MCF 10A (cell line): ENCODE data around the gene ECI1. TPM values are rescaled to one million over a fixed set of nuclear protein-coding genes. Genes with fewer than 3 reads are reported as not detected.

Source experiments
- BruUV-seq: library from RNA; stranded (reverse); fragments of 400-500 nt; replicated peaks from 2 replicates; lab custom pipeline; 2021; lab: Mats Ljungman, UMichigan
- CTCF ChIA-PET: fragments of 300-600 bp; sonication (Branson Sonifier 250); formaldehyde crosslinking; extraction: SDS; loops from one replicate; lab custom pipeline; 2021; ENCODE audit warnings: antibody characterized with exemption, inconsistent platforms; lab: Yijun Ruan, JAX
- POLR2A ChIA-PET: fragments of 300-600, 350-650 bp; sonication (Branson Sonifier 250); formaldehyde crosslinking; extraction: SDS; loops from one replicate; lab custom pipeline; 2020; ENCODE audit warnings: antibody characterized with exemption, inconsistent platforms; lab: Yijun Ruan, JAX
- DNase-seq: peaks from one replicate; pipeline ENCODE4 v3.0.0-alpha.2; 2018; ENCODE audit not compliant: unreplicated experiment
- H3K27ac Mint-ChIP-seq: one replicate; pipeline ENCODE4 v1.8.0; 2022; ENCODE audit warnings: mild to moderate bottlenecking, low read depth, mixed read lengths; ENCODE audit not compliant: unreplicated experiment
- H3K27me3 Mint-ChIP-seq: one replicate; pipeline ENCODE4 v1.8.0; 2022; ENCODE audit warnings: mixed read lengths; ENCODE audit not compliant: insufficient read depth, unreplicated experiment
- H3K36me3 Mint-ChIP-seq: one replicate; pipeline ENCODE4 v1.8.0; 2022; ENCODE audit warnings: mild to moderate bottlenecking, moderate library complexity, mixed read lengths; ENCODE audit not compliant: insufficient read depth, unreplicated experiment
- H3K4me1 Mint-ChIP-seq: one replicate; pipeline ENCODE4 v1.8.0; 2022; ENCODE audit warnings: mixed read lengths; ENCODE audit not compliant: insufficient read depth, unreplicated experiment
- H3K4me3 Mint-ChIP-seq: one replicate; pipeline ENCODE4 v1.8.0; 2022; ENCODE audit warnings: mild to moderate bottlenecking, moderate library complexity, mixed read lengths; ENCODE audit not compliant: unreplicated experiment
- H3K9me3 Mint-ChIP-seq: one replicate; pipeline ENCODE4 v1.8.0; 2022; ENCODE audit warnings: mixed read lengths; ENCODE audit not compliant: unreplicated experiment
- CTCF ChIP-seq: fragments of 200-600 bp; IDR thresholded peaks from one replicate; pipeline ENCODE4 v1.8.0; 2022; ENCODE audit warnings: antibody characterized with exemption, mild to moderate bottlenecking; ENCODE audit not compliant: unreplicated experiment
- intact Hi-C: fragments of 100-400 bp; cut with micrococcal nuclease; formaldehyde crosslinking; loops from 2 replicates; pipeline ENCODE4 v1.14.1; 2022
- total RNA-seq: library from RNA; stranded (reverse); gene quantifications from 2 replicates; pipeline ENCODE4 v1.2.3, GENCODE V29; 2022

Gene ECI1
- total RNA-seq, 1 experiment from 2014 or later, result 115 TPM

DNA sequence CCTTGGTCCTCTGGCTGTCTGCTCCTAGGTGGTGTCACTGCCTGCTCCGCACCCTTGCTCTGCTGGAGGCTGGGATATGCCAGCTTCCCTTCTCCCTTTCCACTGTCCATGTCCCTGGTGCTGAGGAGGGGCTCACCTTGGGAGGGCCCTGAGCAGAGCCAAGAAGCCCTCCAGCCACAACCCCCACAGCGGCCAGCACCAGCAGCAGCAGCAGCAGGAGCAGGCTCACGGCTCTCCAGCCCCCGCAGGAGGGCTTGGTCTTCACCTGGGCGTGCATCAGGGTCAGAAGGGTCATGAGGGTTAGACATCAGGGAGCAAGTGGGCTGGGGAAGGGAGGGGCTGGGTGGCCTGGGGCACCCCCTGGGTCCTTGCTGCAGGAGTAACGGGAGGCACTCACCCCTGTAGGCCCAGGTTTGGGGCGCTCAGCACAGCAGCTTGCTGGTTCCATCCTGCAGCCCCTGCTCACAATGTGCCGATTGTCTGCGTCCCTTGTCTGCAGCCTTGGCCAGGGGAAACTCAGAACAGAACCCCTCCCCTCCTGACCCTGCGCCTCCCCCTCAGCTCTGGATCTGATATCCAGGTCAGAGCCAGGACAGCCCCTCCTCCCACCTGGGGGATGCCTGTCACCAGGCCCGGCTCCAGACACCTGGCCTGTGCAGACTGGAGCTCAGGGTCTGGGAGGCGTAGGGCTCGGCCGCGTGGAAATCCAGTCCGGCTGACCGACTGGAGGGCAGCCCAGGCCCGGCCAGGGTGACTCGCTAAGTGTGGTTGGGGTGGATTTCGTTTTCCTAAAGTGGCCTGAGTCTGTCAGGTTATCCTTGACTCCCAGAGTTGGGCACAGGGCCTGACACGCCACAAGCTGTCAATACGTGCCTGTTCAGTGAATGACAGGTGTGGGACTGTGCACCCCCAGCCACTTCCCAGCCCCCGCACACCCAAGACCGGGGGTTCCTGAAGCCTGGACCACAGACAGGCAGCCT, 40.7 kb downstream of the ECI1 start, which contains the start of gene BRICD5:
Gene BRICD5 (minus strand): TSS at position 478 of the 980 bp plus-strand sequence. CDS start 30 bp downstream, at position 448.
- H3K27me3 Mint-ChIP-seq, result no peaks in the 10 kb centered on the region
- no TSS peak for BruUV-seq
- peak within 1 kb of the TSS; percentile 33 for H3K27ac Mint-ChIP-seq
- H3K4me1 Mint-ChIP-seq, result peaks cover 27% of the 10 kb centered on the region
- no peaks in the 10 kb centered on the region for H3K9me3 Mint-ChIP-seq
- no peak for TF ChIP-seq CTCF
- intact Hi-C loops, result loop anchor here (5.0 kb wide), 1 partner anchor 58 kb away; no protein-coding TSS in a partner anchor
- no peak for DNase-seq
- POLR2A ChIA-PET, result interaction anchor here (0.8 to 1.7 kb wide), 2 partner anchors 41 to 56 kb away, joined by 5 to 6 read pairs; partner anchors contain the start of genes ECI1 and TRAF7
- peaks cover 44% of the 10 kb centered on the region for H3K36me3 Mint-ChIP-seq
- CTCF ChIA-PET, result interaction anchor here (0.7 to 1.4 kb wide), 2 partner anchors 49 to 948 kb away, joined by 3 to 6 read pairs; no protein-coding TSS in a partner anchor
- no peak within 1 kb of the TSS for H3K4me3 Mint-ChIP-seq

DNA sequence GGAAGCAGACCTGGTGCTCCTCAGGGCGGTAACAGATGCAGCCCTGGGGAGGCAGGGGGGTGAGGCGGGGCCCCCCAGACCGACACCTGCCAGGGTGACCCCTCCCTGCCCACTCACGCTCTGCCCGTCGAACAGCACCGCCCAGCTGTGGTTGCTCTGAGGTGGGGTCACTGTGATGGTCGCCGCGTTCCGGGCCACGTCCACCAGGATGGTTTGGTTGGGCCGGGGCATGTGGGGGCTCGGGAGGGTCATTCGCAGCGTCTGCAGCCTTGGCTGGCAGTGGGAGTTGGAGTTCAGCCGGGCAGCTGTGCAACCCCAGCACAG, 41.4 kb downstream of the ECI1 start:
- H3K4me3 Mint-ChIP-seq, result no peak overlapping the region
- H3K9me3 Mint-ChIP-seq, result no peaks in the 10 kb centered on the region
- intact Hi-C loops, result loop anchor here (5.0 kb wide), 1 partner anchor 58 kb away; no protein-coding TSS in a partner anchor
- ChIA-PET POLR2A (interaction anchor here (1.7 kb wide), 1 partner anchor 55 kb away, joined by 6 read pairs; the partner anchor contains the start of gene TRAF7), CTCF (interaction anchor here (0.7 to 1.4 kb wide), 2 partner anchors 49 to 948 kb away, joined by 3 to 6 read pairs; no protein-coding TSS in a partner anchor)
- H3K27ac Mint-ChIP-seq, result no peak overlapping the region
- TF ChIP-seq CTCF, result no peak
- H3K27me3 Mint-ChIP-seq, result no peaks in the 10 kb centered on the region
- BruUV-seq, result no TSS peak
- peaks cover 27% of the 10 kb centered on the region for H3K4me1 Mint-ChIP-seq
- no peak for DNase-seq
- H3K36me3 Mint-ChIP-seq, result peaks cover 44% of the 10 kb centered on the region

DNA sequence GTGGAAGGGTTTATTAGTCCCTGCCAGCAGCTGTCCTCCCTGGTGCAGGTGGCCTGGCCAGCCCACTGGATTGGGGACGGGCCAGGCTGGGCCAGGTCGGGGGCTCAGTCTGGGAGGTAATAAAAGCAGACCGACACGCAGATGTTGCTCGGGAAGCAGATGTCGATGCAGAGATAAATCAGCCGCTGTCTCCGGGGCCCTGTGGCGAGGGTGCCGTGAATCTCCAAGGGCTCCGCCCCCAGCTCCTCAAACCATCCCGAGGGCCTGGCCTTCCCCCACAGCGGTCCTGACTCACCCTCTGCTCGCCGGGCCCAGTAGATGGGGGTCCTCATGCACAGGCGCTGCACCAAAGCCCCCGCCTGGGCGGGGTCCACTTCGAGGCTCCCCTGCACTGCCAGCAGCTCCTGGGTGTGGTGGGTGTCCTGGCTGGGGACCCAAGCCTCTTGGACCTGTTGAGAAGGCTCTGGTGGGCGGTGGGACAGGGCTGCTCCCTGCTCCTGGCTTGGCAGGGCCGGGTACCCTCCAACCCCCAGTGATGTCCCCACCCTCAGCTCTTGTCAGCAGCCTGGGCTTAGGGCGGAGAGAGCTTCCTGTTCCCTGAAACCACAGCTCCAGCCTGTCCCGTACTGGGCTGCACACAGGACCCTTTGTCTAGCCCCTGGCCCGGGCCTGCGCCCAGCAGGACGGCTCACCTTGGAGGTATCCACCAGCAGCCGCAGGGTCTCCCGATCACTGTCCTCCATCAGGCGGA, 42.0 kb downstream of the ECI1 start:
- Mint-ChIP-seq H3K27ac (no peak overlapping the region), H3K27me3 (no peaks in the 10 kb centered on the region), H3K9me3 (no peaks in the 10 kb centered on the region), H3K36me3 (peaks cover 44% of the 10 kb centered on the region), H3K4me1 (peaks cover 31% of the 10 kb centered on the region), H3K4me3 (no peak overlapping the region)
- BruUV-seq, result no TSS peak
- TF ChIP-seq CTCF, result no peak
- DNase-seq, result no peak
- CTCF ChIA-PET, result interaction anchor here (0.7 to 1.4 kb wide), 4 partner anchors 15 to 949 kb away, joined by 3 to 6 read pairs (median 4); no protein-coding TSS in a partner anchor
- intact Hi-C loops, result loop anchor here (5.0 kb wide), 1 partner anchor 57 kb away; no protein-coding TSS in a partner anchor
- POLR2A ChIA-PET, result no interaction called here
